HepG2 (cell line): ENCODE data around the gene TLCD3B. TPM values are rescaled to one million over a fixed set of nuclear protein-coding genes. Genes with fewer than 3 reads are reported as not detected.

Experiments used
- ATAC-seq: fragments of 200-7000 bp; cut with Tn5 transposase; 3 replicates; pipeline ENCODE4 v1.9.1; 2020; ENCODE audit warnings: mild to moderate bottlenecking, moderate library complexity
- BruUV-seq: library from RNA; stranded (reverse); fragments of 400-500 nt; replicated peaks from 2 replicates; lab custom pipeline; 2021; lab: Mats Ljungman, UMichigan
- CTCF ChIA-PET: fragments of 300-600 bp; formaldehyde crosslinking; extraction: SDS; loops from one replicate; lab custom pipeline; 2021; ENCODE audit warnings: low total read pairs, inconsistent platforms, low intra/inter-chr PET ratio; lab: Yijun Ruan, JAX
- POLR2A ChIA-PET: fragments of 350-600 bp; sonication (Branson Sonifier 250); formaldehyde crosslinking; loops from one replicate; lab custom pipeline; 2020; ENCODE audit warnings: antibody characterized with exemption, inconsistent platforms; lab: Yijun Ruan, JAX
- DNase-seq: peaks from one replicate; pipeline ENCODE4 v3.0.0-alpha.2; 2015; ENCODE audit warnings: low spot score
- FAIRE-seq: peaks from 3 replicates; lab custom pipeline; 2011; peaks lifted over from hg19 to GRCh38; lab: Jason Lieb, UNC
- H2AFZ ChIP-seq: one replicate; pipeline ENCODE4 v1.6.1; 2011; ENCODE audit warnings: low read length, inconsistent platforms
- H3K27ac ChIP-seq: fragments of 300-600 bp; 3 replicates; pipeline ENCODE4 v1.8.0; 2011; ENCODE audit warnings: mixed run types, mild to moderate bottlenecking, mixed read lengths, low read length, inconsistent platforms; ENCODE audit not compliant: insufficient read depth; ENCODE audit errors: extremely low read length
- H3K27me3 ChIP-seq, 2 experiments: fragments of 200-600 bp in 1 of 2; 2 replicates in 1 of 2; 3 replicates in 1 of 2; pipeline versions ENCODE4 v1.6.0 to v1.8.0; 2011; ENCODE audit warnings: low read length in 2 of 2, mild to moderate bottlenecking in 2 of 2, moderate library complexity in 2 of 2, inconsistent platforms in 1 of 2; ENCODE audit not compliant: insufficient read depth in 2 of 2, control insufficient read depth in 1 of 2
- H3K36me3 ChIP-seq, 2 experiments: fragments of 200-600 bp in 1 of 2; replicated peaks in 1 of 2; 2 replicates in 1 of 2; 3 replicates in 1 of 2; pipeline versions ENCODE4 v1.5.1 to v1.8.0; 2011; ENCODE audit warnings: low read length in 2 of 2, inconsistent platforms in 1 of 2; ENCODE audit not compliant: insufficient read depth in 2 of 2, control insufficient read depth in 1 of 2
- H3K4me1 ChIP-seq: 2 replicates; pipeline ENCODE4 v1.5.1; 2012; ENCODE audit warnings: low read length, inconsistent platforms; ENCODE audit not compliant: insufficient read depth
- H3K4me2 ChIP-seq: 2 replicates; pipeline ENCODE4 v1.6.0; 2011; ENCODE audit warnings: low read depth, low read length, inconsistent platforms
- H3K4me3 ChIP-seq, 3 experiments: fragments of 200-600 bp in 1 of 3; sonication (generic), shearing (Covaris generic) in 1 of 3; replicated peaks in 1 of 3; 2 replicates each; pipeline ENCODE4 v1.5.1; 2011 to 2016; ENCODE audit warnings: low read length in 3 of 3, inconsistent platforms in 2 of 3, low read depth in 2 of 3, mild to moderate bottlenecking in 2 of 3, control low read depth in 1 of 3, mixed read lengths in 1 of 3; ENCODE audit not compliant: insufficient read depth in 1 of 3
- H3K79me2 ChIP-seq: one replicate; pipeline ENCODE4 v1.6.1; 2011; ENCODE audit warnings: low read length, inconsistent platforms; ENCODE audit not compliant: insufficient read depth
- H3K9ac ChIP-seq: 2 replicates; pipeline ENCODE4 v1.6.0; 2011; ENCODE audit warnings: mild to moderate bottlenecking, low read depth, low read length, inconsistent platforms; ENCODE audit not compliant: insufficient read depth
- H3K9me3 ChIP-seq: 2 replicates; pipeline ENCODE4 v1.5.1; 2012; ENCODE audit warnings: mild to moderate bottlenecking, low read length
- H4K20me1 ChIP-seq: 2 replicates; pipeline ENCODE4 v1.6.0; 2011; ENCODE audit warnings: inconsistent platforms, mild to moderate bottlenecking, low read length, moderate library complexity; ENCODE audit not compliant: insufficient read depth
- JUND ChIP-seq: sonication (generic); formaldehyde crosslinking; IDR thresholded peaks from 2 replicates; pipeline ENCODE4 v1.8.0; 2022; ENCODE audit warnings: mild to moderate bottlenecking, missing genetic modification reagents
- NR2C2 ChIP-seq: sonication (generic); formaldehyde crosslinking; IDR thresholded peaks from 2 replicates; pipeline ENCODE4 v1.4.0; 2020; ENCODE audit warnings: missing genetic modification reagents, mild to moderate bottlenecking, moderate library complexity, borderline replicate concordance
- RBM39 ChIP-seq: fragments of 200-400 bp; formaldehyde crosslinking; IDR thresholded peaks from one replicate; pipeline ENCODE4 v1.6.1; 2018; ENCODE audit warnings: antibody characterized with exemption, mild to moderate bottlenecking, low read depth, low read length; ENCODE audit not compliant: poor library complexity, severe bottlenecking
- RCOR2 ChIP-seq: IDR thresholded peaks from 2 replicates; pipeline ENCODE4 v1.6.1; 2016; ENCODE audit warnings: missing biosample characterization, missing genetic modification reagents
- SIN3A ChIP-seq: IDR thresholded peaks from 2 replicates; pipeline ENCODE4 v1.6.1; 2011; ENCODE audit warnings: low read depth, mild to moderate bottlenecking, control low read depth, low read length, borderline replicate concordance
- SRY ChIP-seq: sonication (generic); formaldehyde crosslinking; IDR thresholded peaks from 2 replicates; pipeline ENCODE4 v1.8.0; 2022; ENCODE audit warnings: mild to moderate bottlenecking, missing genetic modification reagents
- TGIF2 ChIP-seq: IDR thresholded peaks from 2 replicates; pipeline ENCODE4 v1.6.1; 2016; ENCODE audit warnings: control low read depth, missing compliant biosample characterization
- ZNF143 ChIP-seq: sonication (generic); formaldehyde crosslinking; IDR thresholded peaks from 2 replicates; pipeline ENCODE4 v1.4.0; 2020; ENCODE audit warnings: missing genetic modification reagents
- ZNF33A ChIP-seq: sonication (generic); formaldehyde crosslinking; IDR thresholded peaks from 2 replicates; pipeline ENCODE4 v1.5.1; 2020; ENCODE audit warnings: missing genetic modification reagents, mild to moderate bottlenecking, moderate library complexity, borderline replicate concordance
- ZNF430 ChIP-seq: sonication (generic); formaldehyde crosslinking; IDR thresholded peaks from 2 replicates; pipeline ENCODE4 v1.9.0; 2021; ENCODE audit warnings: mild to moderate bottlenecking, missing genetic modification reagents
- ZNF749 ChIP-seq: sonication (generic); formaldehyde crosslinking; IDR thresholded peaks from 2 replicates; pipeline ENCODE4 v1.8.0; 2022; ENCODE audit warnings: mild to moderate bottlenecking, missing genetic modification reagents, moderate library complexity, borderline replicate concordance
- ZSCAN31 ChIP-seq: sonication (generic); formaldehyde crosslinking; IDR thresholded peaks from 2 replicates; pipeline ENCODE4 v1.5.0; 2020; ENCODE audit warnings: low read depth, mild to moderate bottlenecking, missing genetic modification reagents
- WGBS: methylation state at CpG from one replicate; pipeline ENCODE4 v1.1.6; 2017; ENCODE audit warnings: low lambda C conversion rate; 5-methylcytosine and 5-hydroxymethylcytosine counted together
- in situ Hi-C: cut with HindIII; loops from 2 replicates; pipeline ENCODE4 v1.10.0; 2017; ENCODE audit warnings: low pct_unique_long_range_greater_than_20kb; ENCODE audit not compliant: extremely low pct_ligation_motif_present
- intact Hi-C: fragments of 100-400 bp; cut with micrococcal nuclease; formaldehyde crosslinking; loops from one replicate; pipeline ENCODE4 v1.10.0; 2022; ENCODE audit not compliant: unreplicated experiment
- polyA plus RNA-seq, 8 experiments: library from polyadenylated mRNA; depleted of rRNA in 3 of 8; stranded (reverse) in 7 of 8; unstranded in 1 of 8; fragments of >200 nt; fragmentation: Illumina TruSeq in 4 of 8; extraction: Trizol in 4 of 8; gene quantifications; 2 replicates each; pipeline versions ENCODE4 v1.2.1 to v1.2.3, GENCODE V29; 2011 to 2016; ENCODE audit warnings: low read depth in 4 of 8, missing spikeins in 1 of 8, mixed read lengths in 1 of 8; ENCODE audit not compliant: insufficient read depth in 1 of 8
- total RNA-seq, 5 experiments: library from RNA; depleted of rRNA; stranded (reverse); fragments of >200 nt; fragmentation: Illumina TruSeq; extraction: Trizol; gene quantifications; 2 replicates each; pipeline ENCODE4 v1.2.3, GENCODE V29; 2016; ENCODE audit warnings: low read depth in 1 of 5
- TF ChIP-seq, protein P1 (sequence below): sonication (generic); formaldehyde crosslinking; IDR thresholded peaks from 2 replicates; pipeline ENCODE4 v1.4.0; 2020; ENCODE audit warnings: missing genetic modification reagents
- TF ChIP-seq, protein P2 (sequence below): sonication (generic); formaldehyde crosslinking; IDR thresholded peaks from 2 replicates; pipeline ENCODE4 v1.5.1; 2020; ENCODE audit warnings: missing genetic modification reagents, mild to moderate bottlenecking, borderline replicate concordance
- TF ChIP-seq, protein P3 (sequence below): sonication (generic); formaldehyde crosslinking; IDR thresholded peaks from 2 replicates; pipeline ENCODE4 v1.9.0; 2022; ENCODE audit warnings: missing genetic modification reagents, mild to moderate bottlenecking, borderline replicate concordance

TLCD3B gene
- total and polyA plus RNA-seq, 2 of the 13 experiments (the other 11 are each of a cell fraction or from before 2014, with no cell fraction given) = not detected

DNA sequence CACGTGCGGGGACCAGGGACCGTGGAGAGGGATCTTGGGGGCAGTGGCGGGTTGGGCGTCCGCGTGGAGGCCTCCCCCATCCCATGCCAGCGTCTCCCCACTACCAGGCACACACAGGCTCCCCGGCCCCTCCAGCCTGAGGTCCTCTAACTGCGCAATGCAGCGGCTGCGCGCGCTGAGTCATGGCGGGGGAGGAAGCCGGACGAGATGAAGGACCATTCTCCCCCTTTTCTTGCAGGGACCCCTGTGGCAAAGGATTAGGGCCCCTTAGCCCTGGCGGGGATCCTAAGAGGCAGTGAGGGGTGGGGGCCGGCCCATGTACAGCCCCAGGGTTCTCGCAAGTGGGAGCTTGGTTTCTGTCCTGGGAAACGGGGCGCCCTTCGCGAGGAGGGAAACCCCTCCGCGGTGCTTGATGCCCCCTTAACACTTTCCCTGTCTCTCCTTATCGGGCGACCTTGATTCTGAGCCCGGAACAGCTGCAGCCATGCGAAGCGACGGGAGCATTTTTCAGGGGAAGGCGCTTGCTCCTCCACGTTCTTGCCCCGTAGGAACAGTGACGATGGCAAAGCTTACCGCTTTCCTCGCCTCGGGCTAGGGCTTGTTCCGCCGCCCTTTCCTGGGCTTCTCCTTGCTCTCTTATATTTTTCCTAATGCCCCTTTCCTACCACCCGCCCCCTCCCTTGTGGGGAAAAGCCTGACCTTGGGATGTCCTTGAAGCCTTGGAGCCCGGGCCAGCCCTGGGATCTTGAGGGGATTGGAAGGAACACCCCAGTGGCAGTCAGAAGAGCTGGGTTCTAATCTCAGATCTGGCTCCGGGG is 35.1 kb upstream of the TLCD3B start:
- no peak for DNase-seq
- in situ Hi-C loops (no loop called here), intact Hi-C loops (loop anchor here (1.0 to 5.0 kb wide), 2 partner anchors 26 to 681 kb away; partner anchors contain the start of gene PHKG2)
- H3K79me2 ChIP-seq = peaks cover 59% of the 10 kb centered on the region
- H3K4me2 ChIP-seq = peak overlapping the region; percentile 99
- peaks cover 33 to 48% of the 10 kb centered on the region in 2 experiments for H3K36me3 ChIP-seq
- no peak overlapping the region for H2AFZ ChIP-seq
- peaks cover 55% of the 10 kb centered on the region for H3K4me1 ChIP-seq
- H3K27me3 ChIP-seq = peaks cover 0 to 2% of the 10 kb centered on the region in 2 experiments; a peak in 1 of 5 replicates
- H3K4me3 ChIP-seq = peak overlapping the region; percentile 92 to 100 (median 95)
- ChIA-PET POLR2A (interaction anchor here (0.5 to 9.1 kb wide), 42 partner anchors 9 to 808 kb away, joined by 3 to 120 read pairs (median 5); partner anchors contain the start of genes ASPHD1, CDIPT, CORO1A and FBRS), CTCF (no interaction called here)
- H4K20me1 ChIP-seq = peaks cover 56% of the 10 kb centered on the region
- peak overlapping the region; percentile 90 for H3K9ac ChIP-seq
- no peaks in the 10 kb centered on the region for H3K9me3 ChIP-seq
- no peak for FAIRE-seq
- TSS peak; percentile 60 for BruUV-seq
- H3K27ac ChIP-seq = peak overlapping the region; percentile 95
- WGBS = 1% methylated on average over 29 of the region's 44 CpGs
- ATAC-seq = peak; percentile 0
- TF ChIP-seq ZNF143 (CRISPR knock-in tag) = 0 out of 2 replicates have a peak, but pooled peaks have one; percentile 3
- TF ChIP-seq ZSCAN31 = peak; percentile 2; the same call in 1 of the 2 replicates
- peak; percentile 22 for TF ChIP-seq RBM39
- 0 out of 2 replicates have a peak, but pooled peaks have one; percentile 17 for TF ChIP-seq ZNF33A (CRISPR knock-in tag)
- TF ChIP-seq SRY (CRISPR knock-in tag) = 0 out of 2 replicates have a peak, but pooled peaks have one; percentile 52
- TF ChIP-seq NR2C2 = no peak
- TF ChIP-seq ZNF430 (CRISPR knock-in tag) = no peak
- TF ChIP-seq, protein P1, sequence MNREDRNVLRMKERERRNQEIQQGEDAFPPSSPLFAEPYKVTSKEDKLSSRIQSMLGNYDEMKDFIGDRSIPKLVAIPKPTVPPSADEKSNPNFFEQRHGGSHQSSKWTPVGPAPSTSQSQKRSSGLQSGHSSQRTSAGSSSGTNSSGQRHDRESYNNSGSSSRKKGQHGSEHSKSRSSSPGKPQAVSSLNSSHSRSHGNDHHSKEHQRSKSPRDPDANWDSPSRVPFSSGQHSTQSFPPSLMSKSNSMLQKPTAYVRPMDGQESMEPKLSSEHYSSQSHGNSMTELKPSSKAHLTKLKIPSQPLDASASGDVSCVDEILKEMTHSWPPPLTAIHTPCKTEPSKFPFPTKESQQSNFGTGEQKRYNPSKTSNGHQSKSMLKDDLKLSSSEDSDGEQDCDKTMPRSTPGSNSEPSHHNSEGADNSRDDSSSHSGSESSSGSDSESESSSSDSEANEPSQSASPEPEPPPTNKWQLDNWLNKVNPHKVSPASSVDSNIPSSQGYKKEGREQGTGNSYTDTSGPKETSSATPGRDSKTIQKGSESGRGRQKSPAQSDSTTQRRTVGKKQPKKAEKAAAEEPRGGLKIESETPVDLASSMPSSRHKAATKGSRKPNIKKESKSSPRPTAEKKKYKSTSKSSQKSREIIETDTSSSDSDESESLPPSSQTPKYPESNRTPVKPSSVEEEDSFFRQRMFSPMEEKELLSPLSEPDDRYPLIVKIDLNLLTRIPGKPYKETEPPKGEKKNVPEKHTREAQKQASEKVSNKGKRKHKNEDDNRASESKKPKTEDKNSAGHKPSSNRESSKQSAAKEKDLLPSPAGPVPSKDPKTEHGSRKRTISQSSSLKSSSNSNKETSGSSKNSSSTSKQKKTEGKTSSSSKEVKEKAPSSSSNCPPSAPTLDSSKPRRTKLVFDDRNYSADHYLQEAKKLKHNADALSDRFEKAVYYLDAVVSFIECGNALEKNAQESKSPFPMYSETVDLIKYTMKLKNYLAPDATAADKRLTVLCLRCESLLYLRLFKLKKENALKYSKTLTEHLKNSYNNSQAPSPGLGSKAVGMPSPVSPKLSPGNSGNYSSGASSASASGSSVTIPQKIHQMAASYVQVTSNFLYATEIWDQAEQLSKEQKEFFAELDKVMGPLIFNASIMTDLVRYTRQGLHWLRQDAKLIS (CRISPR knock-in tag) = 0 out of 2 replicates have a peak, but pooled peaks have one; percentile 84
- TF ChIP-seq, protein P2, sequence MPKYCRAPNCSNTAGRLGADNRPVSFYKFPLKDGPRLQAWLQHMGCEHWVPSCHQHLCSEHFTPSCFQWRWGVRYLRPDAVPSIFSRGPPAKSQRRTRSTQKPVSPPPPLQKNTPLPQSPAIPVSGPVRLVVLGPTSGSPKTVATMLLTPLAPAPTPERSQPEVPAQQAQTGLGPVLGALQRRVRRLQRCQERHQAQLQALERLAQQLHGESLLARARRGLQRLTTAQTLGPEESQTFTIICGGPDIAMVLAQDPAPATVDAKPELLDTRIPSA (CRISPR knock-in tag) = peak; percentile 48; the same call in 1 of the 2 replicates
- TF ChIP-seq RCOR2 = no peak
- TF ChIP-seq SIN3A = no peak; the same call in 1 of the 2 replicates
- TF ChIP-seq ZNF749 (CRISPR knock-in tag) = no peak
- TF ChIP-seq JUND (CRISPR knock-in tag) = 0 out of 2 replicates have a peak, but pooled peaks have one; percentile 42
- TF ChIP-seq TGIF2 = no peak
- TF ChIP-seq, protein P3, sequence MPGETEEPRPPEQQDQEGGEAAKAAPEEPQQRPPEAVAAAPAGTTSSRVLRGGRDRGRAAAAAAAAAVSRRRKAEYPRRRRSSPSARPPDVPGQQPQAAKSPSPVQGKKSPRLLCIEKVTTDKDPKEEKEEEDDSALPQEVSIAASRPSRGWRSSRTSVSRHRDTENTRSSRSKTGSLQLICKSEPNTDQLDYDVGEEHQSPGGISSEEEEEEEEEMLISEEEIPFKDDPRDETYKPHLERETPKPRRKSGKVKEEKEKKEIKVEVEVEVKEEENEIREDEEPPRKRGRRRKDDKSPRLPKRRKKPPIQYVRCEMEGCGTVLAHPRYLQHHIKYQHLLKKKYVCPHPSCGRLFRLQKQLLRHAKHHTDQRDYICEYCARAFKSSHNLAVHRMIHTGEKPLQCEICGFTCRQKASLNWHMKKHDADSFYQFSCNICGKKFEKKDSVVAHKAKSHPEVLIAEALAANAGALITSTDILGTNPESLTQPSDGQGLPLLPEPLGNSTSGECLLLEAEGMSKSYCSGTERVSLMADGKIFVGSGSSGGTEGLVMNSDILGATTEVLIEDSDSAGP (CRISPR knock-in tag) = no peak
